Ectodermal cell (in vitro differentiated cells): ENCODE data around the gene HARBI1.
A peak's percentile ranks its signal among the peaks of the same experiment; 100 is the strongest.

Experiments used
- H3K27ac ChIP-seq: 2 replicates; pipeline ENCODE4 v1.7.0; 2013; ENCODE audit warnings: mild to moderate bottlenecking, low read depth, low read length; ENCODE audit not compliant: insufficient read depth, poor library complexity, severe bottlenecking
- H3K27me3 ChIP-seq: 2 replicates; pipeline ENCODE4 v1.7.0; 2013; ENCODE audit warnings: mild to moderate bottlenecking, low read length; ENCODE audit not compliant: insufficient read depth, control insufficient read depth, poor library complexity, severe bottlenecking
- H3K36me3 ChIP-seq: one replicate; pipeline ENCODE4 v1.7.0; 2013; ENCODE audit warnings: low read length; ENCODE audit not compliant: control insufficient read depth, insufficient read depth
- H3K4me1 ChIP-seq: one replicate; pipeline ENCODE4 v1.7.0; 2013; ENCODE audit warnings: low read length; ENCODE audit not compliant: control insufficient read depth, insufficient read depth
- H3K4me3 ChIP-seq: 2 replicates; pipeline ENCODE4 v1.7.0; 2013; ENCODE audit warnings: low read depth, low read length, control low read depth; ENCODE audit not compliant: insufficient read depth
- H3K9me3 ChIP-seq: 2 replicates; pipeline ENCODE4 v1.7.0; 2013; ENCODE audit warnings: mild to moderate bottlenecking, low read length, moderate library complexity; ENCODE audit not compliant: control insufficient read depth
- WGBS, 2 experiments: methylation state at CpG; one replicate each; pipeline ENCODE4 v1.1.7; 2013; ENCODE audit warnings: missing lambda C conversion rate in 2 of 2; 5-methylcytosine and 5-hydroxymethylcytosine counted together

HARBI1 gene

DNA sequence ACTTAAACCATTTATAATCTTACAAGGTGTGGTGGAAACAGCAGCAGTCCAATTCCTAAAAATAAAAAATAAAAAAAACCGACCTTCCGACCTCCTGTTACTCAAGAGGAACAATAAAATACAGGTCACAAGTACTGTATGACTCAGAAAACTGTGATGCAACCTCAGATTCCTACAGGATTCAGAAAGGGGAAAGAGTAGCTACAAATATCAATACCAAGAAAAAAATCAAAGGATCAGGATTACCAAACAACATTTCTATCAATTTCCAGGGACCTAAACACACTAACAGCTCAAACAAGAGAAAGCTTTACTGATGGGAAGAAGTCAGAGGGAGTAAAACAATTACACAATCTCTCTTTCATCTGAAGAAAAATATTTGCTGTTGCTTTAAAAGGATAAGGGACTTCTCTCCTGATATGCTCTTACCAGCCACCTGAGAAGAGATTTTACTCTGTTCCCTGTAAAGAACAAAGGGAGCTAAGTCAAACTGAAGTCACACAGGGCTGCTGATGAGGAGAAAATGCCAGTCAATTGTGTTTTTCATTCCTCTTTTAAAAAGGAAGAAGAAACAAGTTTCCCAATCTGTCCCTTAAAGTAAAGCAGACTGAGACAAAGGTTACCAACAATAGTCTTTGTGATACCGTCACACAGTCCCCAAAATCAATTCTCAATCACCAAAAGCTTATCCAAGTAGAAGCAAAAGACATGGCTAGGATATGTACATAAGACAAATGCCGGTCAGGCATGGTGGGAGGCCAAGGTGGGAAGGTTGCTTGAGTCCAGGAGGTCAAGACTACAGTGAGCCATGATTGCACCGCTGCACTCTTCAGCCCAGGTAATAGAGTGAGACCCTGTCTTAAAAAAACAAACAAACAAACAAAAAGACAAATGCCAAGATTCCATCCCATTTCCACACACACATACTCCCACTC is 62.5 kb downstream of the HARBI1 start:
- H3K4me1 ChIP-seq = peaks cover 19% of the 10 kb centered on the region
- peak overlapping the region; percentile 80 for H3K27ac ChIP-seq
- no peaks in the 10 kb centered on the region for H3K36me3 ChIP-seq
- WGBS, 2 experiments = 56% methylated on average over 5 of the region's 5 CpGs
- no peaks in the 10 kb centered on the region for H3K27me3 ChIP-seq
- no peaks in the 10 kb centered on the region for H3K9me3 ChIP-seq
- no peak overlapping the region for H3K4me3 ChIP-seq

DNA sequence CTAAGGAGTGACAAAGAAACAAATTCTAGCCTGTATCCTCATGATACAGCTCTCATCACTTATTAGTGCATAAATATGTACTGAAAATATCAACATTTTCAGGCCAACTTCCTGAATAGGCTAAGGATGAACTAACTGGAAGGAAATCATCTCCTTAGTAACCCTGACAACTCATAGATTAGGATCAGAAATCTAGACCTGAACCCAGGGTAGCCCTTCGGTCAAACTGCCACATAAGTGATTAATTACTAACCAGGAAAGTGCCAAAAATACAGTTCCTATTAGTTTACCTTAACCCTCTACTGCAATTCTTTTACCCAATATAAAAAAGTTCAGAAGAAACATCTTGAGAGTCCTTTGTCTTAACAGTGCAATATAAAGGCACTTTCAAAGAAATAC is 63.2 kb downstream of the HARBI1 start:
- 92 to 100% methylated on average over 1 of the region's 1 CpG for WGBS, 2 experiments
- no peak overlapping the region for H3K4me3 ChIP-seq
- H3K36me3 ChIP-seq = no peaks in the 10 kb centered on the region
- H3K4me1 ChIP-seq = peaks cover 19% of the 10 kb centered on the region
- no peaks in the 10 kb centered on the region for H3K9me3 ChIP-seq
- H3K27me3 ChIP-seq = no peaks in the 10 kb centered on the region
- peak overlapping the region; percentile 18 for H3K27ac ChIP-seq
